Stimulated activated CD8-positive, alpha-beta memory T cell treated with anti-CD3 and anti-CD28 coated beads, Interleukin-15, amount 100 ng/mL, for 24 hours (primary cell): Measurements from ENCODE around the gene TMEM273.

Experiments
- DNase-seq: peaks from one replicate; pipeline ENCODE4 v3.0.0-alpha.2; 2020; ENCODE audit warnings: low read depth

Gene TMEM273

GRCh38 chr10:49187950-49188761 lies at the start of gene TMEM273:
Gene TMEM273 (minus strand): TSS chr10:49188391. CDS start chr10:49188336, 55 bp downstream.
- no peak for DNase-seq

GRCh38 chr10:49237985-49238384 lies 49.8 kb upstream of the TMEM273 start:
- no peak for DNase-seq

- no peak for DNase-seq
Observed at GRCh38 chr10:49235392-49235791, 47.2 kb upstream of the TMEM273 start.

- DNase-seq = no peak
Observed at GRCh38 chr10:49231086-49231820, 43.1 kb upstream of the TMEM273 start.

GRCh38 chr10:49230004-49230403 lies 41.8 kb upstream of the TMEM273 start:
- no peak for DNase-seq

GRCh38 chr10:49228677-49229076 lies 40.5 kb upstream of the TMEM273 start:
- DNase-seq = no peak

GRCh38 chr10:49227406-49227805 lies 39.2 kb upstream of the TMEM273 start:
- no peak for DNase-seq

GRCh38 chr10:49226594-49226993 lies 38.4 kb upstream of the TMEM273 start:
- DNase-seq = no peak

GRCh38 chr10:49225218-49225876 lies 37.2 kb upstream of the TMEM273 start:
- no peak for DNase-seq

- no peak for DNase-seq
Observed at GRCh38 chr10:49223205-49223604, 35.0 kb upstream of the TMEM273 start.

- DNase-seq = no peak
Observed at GRCh38 chr10:49222170-49222569, 34.0 kb upstream of the TMEM273 start.

- no peak for DNase-seq
Observed at GRCh38 chr10:49220679-49221078, 32.5 kb upstream of the TMEM273 start.

GRCh38 chr10:49220031-49220430 lies 31.8 kb upstream of the TMEM273 start:
- DNase-seq = no peak

- DNase-seq = no peak
Observed at GRCh38 chr10:49219248-49219647, 31.1 kb upstream of the TMEM273 start.

- no peak for DNase-seq
Observed at GRCh38 chr10:49218480-49218879, 30.3 kb upstream of the TMEM273 start.

- no peak for DNase-seq
Observed at GRCh38 chr10:49217645-49218044, 29.5 kb upstream of the TMEM273 start.

- no peak for DNase-seq
Observed at GRCh38 chr10:49213211-49213610, 25.0 kb upstream of the TMEM273 start.

GRCh38 chr10:49212783-49213182 lies 24.6 kb upstream of the TMEM273 start:
- DNase-seq = no peak

GRCh38 chr10:49212076-49212475 lies 23.9 kb upstream of the TMEM273 start:
- no peak for DNase-seq

GRCh38 chr10:49208996-49209395 lies 20.8 kb upstream of the TMEM273 start:
- DNase-seq = no peak

GRCh38 chr10:49207936-49208487 lies 19.8 kb upstream of the TMEM273 start:
- DNase-seq = no peak

- DNase-seq = no peak
Observed at GRCh38 chr10:49207113-49207512, 18.9 kb upstream of the TMEM273 start.

GRCh38 chr10:49205206-49205605 lies 17.0 kb upstream of the TMEM273 start:
- no peak for DNase-seq
